Measurements from ENCODE around the gene CD70.
"Not testable (repeated sequence)": the region's sequence is repeated elsewhere in the genome, so short reads cannot be mapped to it uniquely, and the experiment has no call there.

CD70 gene

GRCh38 chr19:6568816-6569215, 22.1 kb downstream of the CD70 start:
- TF ChIP-seq POLR2A (IDR thresholded peaks at IDR 0.05; ENCODE audit: low read depth, low read length), result no peak
- DNase-seq (ENCODE audit: insufficient read length, low spot score), result no peak
- no peak for FAIRE-seq

GRCh38 chr19:6568010-6568526, 22.9 kb downstream of the CD70 start:
- FAIRE-seq (no peak), DNase-seq (ENCODE audit: insufficient read length, low spot score) (no peak)
- TF ChIP-seq POLR2A (IDR thresholded peaks at IDR 0.05; ENCODE audit: low read depth, low read length), result no peak

- not testable (repeated sequence) for FAIRE-seq; DNase-seq (ENCODE audit: insufficient read length, low spot score)
Measured at GRCh38 chr19:6566727-6567126, 24.2 kb downstream of the CD70 start.

- TF ChIP-seq POLR2A (IDR thresholded peaks at IDR 0.05; ENCODE audit: low read depth, low read length), result no peak
- no peak for DNase-seq (ENCODE audit: insufficient read length, low spot score)
- no peak for FAIRE-seq
Measured at GRCh38 chr19:6564393-6564792, 26.6 kb downstream of the CD70 start.

- DNase-seq (ENCODE audit: insufficient read length, low spot score); FAIRE-seq: not testable (repeated sequence)
Measured at GRCh38 chr19:6562437-6562836, 28.5 kb downstream of the CD70 start.

- TF ChIP-seq POLR2A (IDR thresholded peaks at IDR 0.05; ENCODE audit: low read depth, low read length), result no peak
- no peak for FAIRE-seq
- DNase-seq (ENCODE audit: insufficient read length, low spot score), result no peak
Measured at GRCh38 chr19:6556480-6557195, 34.3 kb downstream of the CD70 start.

GRCh38 chr19:6556043-6556449, 34.9 kb downstream of the CD70 start:
- FAIRE-seq, result no peak

GRCh38 chr19:6551607-6552450, 39.1 kb downstream of the CD70 start:
- FAIRE-seq, result no peak
- no peak for DNase-seq (ENCODE audit: insufficient read length, low spot score)
- TF ChIP-seq POLR2A (IDR thresholded peaks at IDR 0.05; ENCODE audit: low read depth, low read length), result no peak

More at GRCh38 chr19:6556043-6556449, 34.9 kb downstream of the CD70 start:
- DNase-seq (ENCODE audit: insufficient read length, low spot score), result no peak
- TF ChIP-seq POLR2A (IDR thresholded peaks at IDR 0.05; ENCODE audit: low read depth, low read length), result no peak

GRCh38 chr19:6551091-6551490, 39.9 kb downstream of the CD70 start:
- no peak for TF ChIP-seq POLR2A (IDR thresholded peaks at IDR 0.05; ENCODE audit: low read depth, low read length)
- no peak for FAIRE-seq

GRCh38 chr19:6550679-6551078, 40.3 kb downstream of the CD70 start:
- DNase-seq (ENCODE audit: insufficient read length, low spot score); FAIRE-seq: not testable (repeated sequence)

More at GRCh38 chr19:6551091-6551490, 39.9 kb downstream of the CD70 start:
- no peak for DNase-seq (ENCODE audit: insufficient read length, low spot score)

GRCh38 chr19:6543866-6544347, 47.0 kb downstream of the CD70 start:
- FAIRE-seq, result no peak

GRCh38 chr19:6540918-6541689, 49.8 kb downstream of the CD70 start:
- DNase-seq (ENCODE audit: insufficient read length, low spot score) (no peak), FAIRE-seq (no peak)
- TF ChIP-seq POLR2A (IDR thresholded peaks at IDR 0.05; ENCODE audit: low read depth, low read length), result no peak

More at GRCh38 chr19:6543866-6544347, 47.0 kb downstream of the CD70 start:
- no peak for TF ChIP-seq POLR2A (IDR thresholded peaks at IDR 0.05; ENCODE audit: low read depth, low read length)
- DNase-seq (ENCODE audit: insufficient read length, low spot score), result no peak

- TF ChIP-seq POLR2A (IDR thresholded peaks at IDR 0.05; ENCODE audit: low read depth, low read length), result no peak
- FAIRE-seq (no peak), DNase-seq (ENCODE audit: insufficient read length, low spot score) (no peak)
Measured at GRCh38 chr19:6539514-6539913, 51.4 kb downstream of the CD70 start.
